Trophoblast cell (in vitro differentiated cells and primary cell): Measurements from ENCODE around the gene WNT9B.

ENCODE experiments used
- DNase-seq, 2 donors: peaks; one replicate each; pipeline ENCODE4 v3.0.0-alpha.2; 2016
- H2AFZ ChIP-seq: 2 replicates; pipeline ENCODE4 v1.6.1; 2013; ENCODE audit warnings: low read length, moderate library complexity, mild to moderate bottlenecking; ENCODE audit not compliant: insufficient read depth, poor library complexity
- H2AK5ac ChIP-seq: 2 replicates; pipeline ENCODE4 v1.6.1; 2013; ENCODE audit warnings: mild to moderate bottlenecking, low read length
- H2BK120ac ChIP-seq: 2 replicates; pipeline ENCODE4 v1.6.1; 2013; ENCODE audit warnings: low read length, mild to moderate bottlenecking, moderate library complexity; ENCODE audit not compliant: insufficient read depth, poor library complexity
- H2BK12ac ChIP-seq: 2 replicates; pipeline ENCODE4 v1.6.1; 2013; ENCODE audit warnings: mild to moderate bottlenecking, low read length, moderate library complexity
- H2BK5ac ChIP-seq: 2 replicates; pipeline ENCODE4 v1.6.1; 2013; ENCODE audit warnings: low read length, low read depth, moderate library complexity, mild to moderate bottlenecking; ENCODE audit not compliant: poor library complexity
- H3K14ac ChIP-seq: 2 replicates; pipeline ENCODE4 v1.6.1; 2013; ENCODE audit warnings: mild to moderate bottlenecking, low read length
- H3K18ac ChIP-seq: 2 replicates; pipeline ENCODE4 v1.6.1; 2013; ENCODE audit warnings: mild to moderate bottlenecking, low read length
- H3K23ac ChIP-seq: 2 replicates; pipeline ENCODE4 v1.6.1; 2013; ENCODE audit warnings: low read length
- H3K27ac ChIP-seq: 2 replicates; pipeline ENCODE4 v1.5.1; 2013; ENCODE audit warnings: low read depth, mild to moderate bottlenecking, inconsistent platforms, low read length, moderate library complexity
- H3K27me3 ChIP-seq: 2 replicates; pipeline ENCODE4 v1.6.1; 2013; ENCODE audit warnings: inconsistent platforms, mild to moderate bottlenecking, low read length, moderate library complexity; ENCODE audit not compliant: insufficient read depth
- H3K36me3 ChIP-seq, 2 experiments: 1 replicate in 1 of 2; 2 replicates in 1 of 2; pipeline ENCODE4 v1.6.1; 2013; ENCODE audit warnings: low read length in 2 of 2, mild to moderate bottlenecking in 2 of 2, moderate library complexity in 1 of 2; ENCODE audit not compliant: insufficient read depth in 2 of 2, control insufficient read depth in 1 of 2
- H3K4ac ChIP-seq: 2 replicates; pipeline ENCODE4 v1.6.1; 2013; ENCODE audit warnings: low read depth, mild to moderate bottlenecking, low read length, moderate library complexity
- H3K4me1 ChIP-seq, 2 experiments: 1 replicate in 1 of 2; 2 replicates in 1 of 2; pipeline ENCODE4 v1.6.1; 2013; ENCODE audit warnings: low read length in 2 of 2, mild to moderate bottlenecking in 2 of 2, moderate library complexity in 1 of 2; ENCODE audit not compliant: insufficient read depth in 2 of 2, control insufficient read depth in 1 of 2
- H3K4me2 ChIP-seq: 2 replicates; pipeline ENCODE4 v1.6.1; 2013; ENCODE audit warnings: inconsistent platforms, mild to moderate bottlenecking, low read length, moderate library complexity
- H3K4me3 ChIP-seq: 2 replicates; pipeline ENCODE4 v1.5.1; 2013; ENCODE audit warnings: mild to moderate bottlenecking, low read depth, low read length, inconsistent platforms
- H3K79me1 ChIP-seq: one replicate; pipeline ENCODE4 v1.6.1; 2013; ENCODE audit warnings: low read length
- H3K79me2 ChIP-seq: 2 replicates; pipeline ENCODE4 v1.6.1; 2013; ENCODE audit warnings: low read length, mild to moderate bottlenecking; ENCODE audit not compliant: control insufficient read depth, insufficient read depth, poor library complexity
- H3K9ac ChIP-seq: 2 replicates; pipeline ENCODE4 v1.6.1; 2013; ENCODE audit warnings: mild to moderate bottlenecking, low read length
- H3K9me3 ChIP-seq: 2 replicates; pipeline ENCODE4 v1.6.1; 2013; ENCODE audit warnings: low read depth, mild to moderate bottlenecking, control low read depth, inconsistent platforms, low read length; ENCODE audit not compliant: insufficient read depth
- H4K12ac ChIP-seq: 2 replicates; pipeline ENCODE4 v1.6.1; 2013; ENCODE audit warnings: low read depth, mild to moderate bottlenecking, low read length, moderate library complexity
- H4K8ac ChIP-seq: 2 replicates; pipeline ENCODE4 v1.6.1; 2013; ENCODE audit warnings: low read depth, mild to moderate bottlenecking, low read length, moderate library complexity
- H4K91ac ChIP-seq: one replicate; pipeline ENCODE4 v1.6.1; 2013; ENCODE audit warnings: low read depth, mild to moderate bottlenecking, low read length, moderate library complexity
- WGBS: extraction: QIAGEN DNeasy Blood & Tissue Kit; methylation state at CpG from one replicate; pipeline ENCODE4 v1.1.7; 2013; ENCODE audit warnings: missing lambda C conversion rate; ENCODE audit not compliant: insufficient read length, insufficient coverage; ENCODE audit errors: extremely low coverage; 5-methylcytosine and 5-hydroxymethylcytosine counted together

The WNT9B gene

DNA sequence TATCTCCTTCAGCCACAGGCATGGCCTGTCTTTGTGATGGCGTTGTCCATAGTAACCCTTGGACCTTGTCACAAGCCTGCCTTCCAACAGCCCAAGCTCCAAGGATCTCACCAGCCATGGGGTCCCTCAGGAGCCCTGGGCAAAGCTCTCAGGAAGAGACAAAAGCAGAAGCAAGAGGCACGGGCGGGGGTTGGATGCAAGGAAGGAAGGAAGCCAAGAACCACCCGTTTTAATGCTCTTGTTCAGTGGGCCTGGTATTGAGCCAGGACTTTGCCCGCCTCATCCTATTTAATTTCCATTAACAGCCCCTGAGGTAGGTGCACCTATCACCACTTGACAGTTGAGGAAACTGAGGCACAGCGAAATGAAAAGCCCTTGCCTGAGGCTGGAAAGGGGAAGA, 39.3 kb downstream of the WNT9B start:
- no peak overlapping the region for H3K4me3 ChIP-seq
- no peak overlapping the region for H3K4me2 ChIP-seq
- no peaks in the 10 kb centered on the region for H3K36me3 ChIP-seq
- no CpG with 5 or more reads among the region's 6 CpGs for WGBS
- no peak for DNase-seq
- H2BK120ac ChIP-seq: peak overlapping the region; percentile 8
- H4K12ac ChIP-seq: no peak overlapping the region
- H2AK5ac ChIP-seq: peak overlapping the region; percentile 59
- peak overlapping the region; percentile 54 for H3K14ac ChIP-seq
- H2BK12ac ChIP-seq: peak overlapping the region; percentile 75
- H4K91ac ChIP-seq: peak overlapping the region; percentile 64
- peaks cover 17% of the 10 kb centered on the region for H3K79me1 ChIP-seq
- no peaks in the 10 kb centered on the region for H3K27me3 ChIP-seq
- H3K27ac ChIP-seq: no peak overlapping the region
- no peaks in the 10 kb centered on the region for H3K79me2 ChIP-seq
- peak overlapping the region; percentile 70 for H3K18ac ChIP-seq
- H3K23ac ChIP-seq: no peak overlapping the region
- H2AFZ ChIP-seq: no peak overlapping the region
- H3K4me1 ChIP-seq: peaks cover 22 to 23% of the 10 kb centered on the region in 2 experiments
- H4K8ac ChIP-seq: no peak overlapping the region
- H3K9ac ChIP-seq: no peak overlapping the region
- no peak overlapping the region for H3K4ac ChIP-seq
- no peak overlapping the region for H2BK5ac ChIP-seq
- no peaks in the 10 kb centered on the region for H3K9me3 ChIP-seq

DNA sequence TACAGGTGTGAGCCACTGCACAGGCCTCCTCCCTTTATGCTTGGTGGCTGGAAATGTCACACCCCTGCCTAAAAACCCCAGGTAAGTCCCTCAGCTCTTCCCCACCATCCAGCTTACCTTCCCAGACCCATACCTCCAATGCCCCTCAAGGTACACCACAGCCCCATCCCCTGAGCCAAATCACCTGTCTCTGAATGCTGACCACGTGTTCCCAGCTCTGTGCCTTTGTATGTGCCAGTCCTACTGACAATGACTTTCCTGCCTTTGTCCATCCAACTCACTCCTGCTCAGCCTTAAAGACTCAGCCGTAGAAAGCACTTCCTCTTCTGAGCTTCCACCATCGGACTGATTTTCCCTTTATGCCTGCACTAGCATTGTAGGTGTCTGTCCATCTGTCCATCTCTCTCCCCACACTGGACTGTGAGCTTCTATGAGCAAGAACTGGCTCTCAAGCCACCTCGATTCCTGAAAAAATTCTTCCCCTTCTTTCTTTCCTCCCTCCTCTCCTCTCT, 40.9 kb downstream of the WNT9B start:
- Histone ChIP-seq H2BK5ac (no peak overlapping the region), H2BK12ac (peak overlapping the region; percentile 3), H3K27ac (no peak overlapping the region), H3K4me1 (peaks cover 22 to 26% of the 10 kb centered on the region in 2 experiments), H2AK5ac (no peak overlapping the region), H2BK120ac (no peak overlapping the region), H3K4me2 (no peak overlapping the region), H3K36me3 (no peaks in the 10 kb centered on the region), H3K79me1 (peaks cover 22% of the 10 kb centered on the region), H3K9ac (no peak overlapping the region), H4K12ac (no peak overlapping the region), H2AFZ (no peak overlapping the region), H4K91ac (no peak overlapping the region), H3K9me3 (no peaks in the 10 kb centered on the region), H3K79me2 (peaks cover 3% of the 10 kb centered on the region), H3K4ac (no peak overlapping the region), H3K4me3 (no peak overlapping the region), H3K23ac (no peak overlapping the region), H4K8ac (no peak overlapping the region), H3K18ac (no peak overlapping the region), H3K14ac (no peak overlapping the region), H3K27me3 (no peaks in the 10 kb centered on the region)
- no CpG with 5 or more reads among the region's 4 CpGs for WGBS
- DNase-seq: no peak

DNA sequence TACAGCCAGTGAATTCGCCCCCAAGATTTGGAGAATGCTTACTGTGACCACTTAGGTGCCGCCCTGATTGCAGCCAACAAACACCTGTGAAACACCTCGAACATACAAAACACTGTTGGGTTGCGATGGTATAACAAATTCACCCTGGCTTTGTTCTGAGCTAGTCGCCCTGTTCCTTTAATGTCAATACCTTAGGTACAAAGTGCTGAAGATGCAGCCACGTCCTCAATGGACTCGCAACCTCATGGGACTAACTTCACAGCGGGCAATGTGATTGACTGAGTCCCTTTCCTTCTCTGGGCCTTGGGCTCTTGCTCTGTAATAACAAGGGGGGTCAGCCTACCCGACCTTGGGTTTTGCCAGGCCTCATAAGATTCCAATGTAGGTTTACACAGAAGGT, 42.6 kb downstream of the WNT9B start:
- Histone ChIP-seq H3K4me2 (no peak overlapping the region), H3K4me3 (no peak overlapping the region), H2AK5ac (no peak overlapping the region), H2AFZ (no peak overlapping the region), H3K4me1 (peaks cover 22 to 26% of the 10 kb centered on the region in 2 experiments), H2BK120ac (no peak overlapping the region), H3K9me3 (peaks cover 1% of the 10 kb centered on the region), H4K8ac (no peak overlapping the region), H3K23ac (no peak overlapping the region), H3K14ac (peak overlapping the region; percentile 28), H3K79me2 (peaks cover 3% of the 10 kb centered on the region), H3K36me3 (no peaks in the 10 kb centered on the region), H3K9ac (no peak overlapping the region), H3K27me3 (no peaks in the 10 kb centered on the region), H4K12ac (no peak overlapping the region), H2BK5ac (peak overlapping the region; percentile 2), H3K27ac (no peak overlapping the region), H4K91ac (peak overlapping the region; percentile 4), H2BK12ac (peak overlapping the region; percentile 83), H3K79me1 (peaks cover 22% of the 10 kb centered on the region), H3K4ac (no peak overlapping the region), H3K18ac (no peak overlapping the region)
- DNase-seq: no peak
- WGBS: no CpG with 5 or more reads among the region's 9 CpGs

DNA sequence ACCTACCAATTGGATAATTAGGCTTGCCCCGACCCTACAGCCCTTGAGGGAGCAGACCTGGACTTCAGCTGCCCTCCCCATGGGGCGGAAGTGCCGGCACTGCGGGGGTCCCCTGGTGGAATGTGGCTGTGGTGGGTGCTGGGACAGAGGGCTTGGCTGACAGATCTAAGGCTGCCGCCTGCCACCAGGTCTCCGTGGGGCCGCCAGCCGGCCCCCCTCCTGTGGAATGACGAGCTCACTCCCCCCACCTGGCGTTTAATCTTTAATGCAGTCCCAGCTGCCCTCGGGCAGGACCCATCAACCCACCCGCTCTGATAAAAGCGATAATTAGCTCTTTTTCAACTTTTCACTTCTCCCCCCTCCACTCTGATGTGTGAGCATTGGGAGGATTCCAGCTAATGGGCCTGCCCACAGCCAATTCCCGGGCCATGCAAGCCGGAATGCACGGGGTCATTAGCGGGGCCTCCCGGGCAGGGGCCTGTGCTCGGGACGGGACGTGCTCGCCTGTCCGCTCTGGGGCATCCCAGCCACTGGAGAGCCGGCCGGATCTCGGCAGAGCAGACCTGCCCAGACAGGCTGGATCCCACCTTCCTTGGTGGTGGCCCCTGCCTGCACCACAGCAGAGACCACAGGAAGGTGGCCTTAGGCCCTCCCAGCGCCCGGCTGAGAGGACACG, 43.2 kb downstream of the WNT9B start:
- Histone ChIP-seq H3K36me3 (no peaks in the 10 kb centered on the region), H2AFZ (no peak overlapping the region), H3K79me1 (peaks cover 20% of the 10 kb centered on the region), H2AK5ac (peak overlapping the region; percentile 44), H4K8ac (peak overlapping the region; percentile 74), H3K4ac (no peak overlapping the region), H3K4me2 (no peak overlapping the region), H3K27me3 (no peaks in the 10 kb centered on the region), H4K91ac (peak overlapping the region; percentile 85), H3K14ac (peak overlapping the region; percentile 77), H3K18ac (peak overlapping the region; percentile 54), H2BK5ac (peak overlapping the region; percentile 85), H3K23ac (no peak overlapping the region), H3K9ac (no peak overlapping the region), H3K79me2 (peaks cover 3% of the 10 kb centered on the region), H3K4me1 (peaks cover 17 to 26% of the 10 kb centered on the region in 2 experiments), H3K27ac (peak overlapping the region; percentile 61), H2BK12ac (peak overlapping the region; percentile 55), H2BK120ac (peak overlapping the region; percentile 82), H4K12ac (no peak overlapping the region), H3K9me3 (peaks cover 1% of the 10 kb centered on the region), H3K4me3 (peak overlapping the region; percentile 19)
- DNase-seq: peak in 1 of 2 donors; percentile 62
- WGBS: no CpG with 5 or more reads among the region's 29 CpGs
